HepG2 (cell line): ENCODE data around the gene SCAF4. TPM values are rescaled to one million over a fixed set of nuclear protein-coding genes. Genes with fewer than 3 reads are reported as not detected.

Source experiments
- ATAC-seq: fragments of 200-7000 bp; cut with Tn5 transposase; 3 replicates; pipeline ENCODE4 v1.9.1; 2020; ENCODE audit warnings: mild to moderate bottlenecking, moderate library complexity
- BruUV-seq: library from RNA; stranded (reverse); fragments of 400-500 nt; replicated peaks from 2 replicates; lab custom pipeline; 2021; lab: Mats Ljungman, UMichigan
- CTCF ChIA-PET: fragments of 300-600 bp; formaldehyde crosslinking; extraction: SDS; loops from one replicate; lab custom pipeline; 2021; ENCODE audit warnings: low total read pairs, inconsistent platforms, low intra/inter-chr PET ratio; lab: Yijun Ruan, JAX
- POLR2A ChIA-PET: fragments of 350-600 bp; sonication (Branson Sonifier 250); formaldehyde crosslinking; loops from one replicate; lab custom pipeline; 2020; ENCODE audit warnings: antibody characterized with exemption, inconsistent platforms; lab: Yijun Ruan, JAX
- DNase-seq: peaks from one replicate; pipeline ENCODE4 v3.0.0-alpha.2; 2015; ENCODE audit warnings: low spot score
- FAIRE-seq: peaks from 3 replicates; lab custom pipeline; 2011; peaks lifted over from hg19 to GRCh38; lab: Jason Lieb, UNC
- H2AFZ ChIP-seq: one replicate; pipeline ENCODE4 v1.6.1; 2011; ENCODE audit warnings: low read length, inconsistent platforms
- H3K27ac ChIP-seq: fragments of 300-600 bp; 3 replicates; pipeline ENCODE4 v1.8.0; 2011; ENCODE audit warnings: mixed run types, mild to moderate bottlenecking, mixed read lengths, low read length, inconsistent platforms; ENCODE audit not compliant: insufficient read depth; ENCODE audit errors: extremely low read length
- H3K27me3 ChIP-seq, 2 experiments: fragments of 200-600 bp in 1 of 2; 2 replicates in 1 of 2; 3 replicates in 1 of 2; pipeline versions ENCODE4 v1.6.0 to v1.8.0; 2011; ENCODE audit warnings: low read length in 2 of 2, mild to moderate bottlenecking in 2 of 2, moderate library complexity in 2 of 2, inconsistent platforms in 1 of 2; ENCODE audit not compliant: insufficient read depth in 2 of 2, control insufficient read depth in 1 of 2
- H3K36me3 ChIP-seq, 2 experiments: fragments of 200-600 bp in 1 of 2; replicated peaks in 1 of 2; 2 replicates in 1 of 2; 3 replicates in 1 of 2; pipeline versions ENCODE4 v1.5.1 to v1.8.0; 2011; ENCODE audit warnings: low read length in 2 of 2, inconsistent platforms in 1 of 2; ENCODE audit not compliant: insufficient read depth in 2 of 2, control insufficient read depth in 1 of 2
- H3K4me1 ChIP-seq: 2 replicates; pipeline ENCODE4 v1.5.1; 2012; ENCODE audit warnings: low read length, inconsistent platforms; ENCODE audit not compliant: insufficient read depth
- H3K4me2 ChIP-seq: 2 replicates; pipeline ENCODE4 v1.6.0; 2011; ENCODE audit warnings: low read depth, low read length, inconsistent platforms
- H3K4me3 ChIP-seq, 3 experiments: fragments of 200-600 bp in 1 of 3; sonication (generic), shearing (Covaris generic) in 1 of 3; replicated peaks in 1 of 3; 2 replicates each; pipeline ENCODE4 v1.5.1; 2011 to 2016; ENCODE audit warnings: low read length in 3 of 3, inconsistent platforms in 2 of 3, low read depth in 2 of 3, mild to moderate bottlenecking in 2 of 3, control low read depth in 1 of 3, mixed read lengths in 1 of 3; ENCODE audit not compliant: insufficient read depth in 1 of 3
- H3K79me2 ChIP-seq: one replicate; pipeline ENCODE4 v1.6.1; 2011; ENCODE audit warnings: low read length, inconsistent platforms; ENCODE audit not compliant: insufficient read depth
- H3K9ac ChIP-seq: 2 replicates; pipeline ENCODE4 v1.6.0; 2011; ENCODE audit warnings: mild to moderate bottlenecking, low read depth, low read length, inconsistent platforms; ENCODE audit not compliant: insufficient read depth
- H3K9me3 ChIP-seq: 2 replicates; pipeline ENCODE4 v1.5.1; 2012; ENCODE audit warnings: mild to moderate bottlenecking, low read length
- H4K20me1 ChIP-seq: 2 replicates; pipeline ENCODE4 v1.6.0; 2011; ENCODE audit warnings: inconsistent platforms, mild to moderate bottlenecking, low read length, moderate library complexity; ENCODE audit not compliant: insufficient read depth
- ARNT ChIP-seq: fragments of 450-650 bp; IDR thresholded peaks from 2 replicates; pipeline ENCODE4 v1.6.1; 2017
- ZBTB38 ChIP-seq: sonication (generic); formaldehyde crosslinking; IDR thresholded peaks from 2 replicates; pipeline ENCODE4 v1.5.1; 2020; ENCODE audit warnings: mild to moderate bottlenecking, missing genetic modification reagents
- ZNF337 ChIP-seq: sonication (generic); formaldehyde crosslinking; IDR thresholded peaks from 2 replicates; pipeline ENCODE4 v1.5.1; 2020; ENCODE audit warnings: missing genetic modification reagents, low read depth, mild to moderate bottlenecking, borderline replicate concordance
- ZNF768 ChIP-seq: sonication (generic); formaldehyde crosslinking; IDR thresholded peaks from 2 replicates; pipeline ENCODE4 v1.4.0; 2020; ENCODE audit warnings: missing genetic modification reagents
- WGBS: methylation state at CpG from one replicate; pipeline ENCODE4 v1.1.6; 2017; ENCODE audit warnings: low lambda C conversion rate; 5-methylcytosine and 5-hydroxymethylcytosine counted together
- in situ Hi-C: cut with HindIII; loops from 2 replicates; pipeline ENCODE4 v1.10.0; 2017; ENCODE audit warnings: low pct_unique_long_range_greater_than_20kb; ENCODE audit not compliant: extremely low pct_ligation_motif_present
- intact Hi-C: fragments of 100-400 bp; cut with micrococcal nuclease; formaldehyde crosslinking; loops from one replicate; pipeline ENCODE4 v1.10.0; 2022; ENCODE audit not compliant: unreplicated experiment
- polyA plus RNA-seq, 8 experiments: library from polyadenylated mRNA; depleted of rRNA in 3 of 8; stranded (reverse) in 7 of 8; unstranded in 1 of 8; fragments of >200 nt; fragmentation: Illumina TruSeq in 4 of 8; extraction: Trizol in 4 of 8; gene quantifications; 2 replicates each; pipeline versions ENCODE4 v1.2.1 to v1.2.3, GENCODE V29; 2011 to 2016; ENCODE audit warnings: low read depth in 4 of 8, missing spikeins in 1 of 8, mixed read lengths in 1 of 8; ENCODE audit not compliant: insufficient read depth in 1 of 8
- total RNA-seq, 5 experiments: library from RNA; depleted of rRNA; stranded (reverse); fragments of >200 nt; fragmentation: Illumina TruSeq; extraction: Trizol; gene quantifications; 2 replicates each; pipeline ENCODE4 v1.2.3, GENCODE V29; 2016; ENCODE audit warnings: low read depth in 1 of 5
- TF ChIP-seq, protein P1 (sequence below): IDR thresholded peaks from 2 replicates; pipeline ENCODE4 v1.6.1; 2016; ENCODE audit warnings: control low read depth
- TF ChIP-seq, protein P2 (sequence below): sonication (generic); formaldehyde crosslinking; IDR thresholded peaks from 2 replicates; pipeline ENCODE4 v1.5.0; 2020; ENCODE audit warnings: missing genetic modification reagents, mild to moderate bottlenecking, borderline replicate concordance
- TF ChIP-seq, protein P3 (sequence below): sonication (generic); formaldehyde crosslinking; IDR thresholded peaks from 2 replicates; pipeline ENCODE4 v1.4.0; 2020; ENCODE audit warnings: missing genetic modification reagents
- TF ChIP-seq, protein P4 (sequence below): IDR thresholded peaks from 2 replicates; pipeline ENCODE4 v1.6.1; 2018; ENCODE audit warnings: missing genetic modification reagents
- TF ChIP-seq, protein P5 (sequence below): sonication (generic); formaldehyde crosslinking; IDR thresholded peaks from 2 replicates; pipeline ENCODE4 v1.4.0; 2020; ENCODE audit warnings: missing genetic modification reagents
- TF ChIP-seq, protein P6 (sequence below): sonication (generic); formaldehyde crosslinking; IDR thresholded peaks from 2 replicates; pipeline ENCODE4 v1.5.0; 2020; ENCODE audit warnings: mild to moderate bottlenecking, missing genetic modification reagents, moderate library complexity

The SCAF4 gene
- total and polyA plus RNA-seq, 2 of the 13 experiments (the other 11 are each of a cell fraction or from before 2014, with no cell fraction given): 9.1 to 11.5 TPM

DNA sequence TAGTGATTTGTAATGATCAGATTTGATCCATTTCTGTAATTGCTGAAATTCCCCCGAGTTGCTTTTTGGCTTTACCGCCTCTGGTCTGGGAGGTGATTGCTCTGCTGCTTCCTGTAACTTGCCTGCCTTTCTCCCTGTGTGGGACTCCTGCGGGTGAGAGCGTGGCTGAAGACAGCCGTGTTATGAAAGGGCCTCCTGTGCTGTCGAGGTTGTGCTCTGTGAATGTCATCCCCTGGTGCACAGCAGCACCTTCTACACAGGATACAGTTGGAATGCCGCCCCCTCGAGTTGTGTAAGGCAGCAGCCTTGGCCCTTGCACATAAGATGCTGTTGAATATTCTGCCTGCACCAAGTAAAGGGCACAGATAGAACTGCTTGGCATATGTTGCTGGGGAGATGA lies 66.5 kb downstream of the SCAF4 start:
- no peak overlapping the region for H3K4me2 ChIP-seq
- TF ChIP-seq ZNF337 (CRISPR knock-in tag) (no peak), ARNT (no peak), ZNF768 (0 out of 2 replicates have a peak, but pooled peaks have one; percentile 14), ZBTB38 (peak; percentile 76; the same call in 1 of the 2 replicates)
- TF ChIP-seq, protein P1, sequence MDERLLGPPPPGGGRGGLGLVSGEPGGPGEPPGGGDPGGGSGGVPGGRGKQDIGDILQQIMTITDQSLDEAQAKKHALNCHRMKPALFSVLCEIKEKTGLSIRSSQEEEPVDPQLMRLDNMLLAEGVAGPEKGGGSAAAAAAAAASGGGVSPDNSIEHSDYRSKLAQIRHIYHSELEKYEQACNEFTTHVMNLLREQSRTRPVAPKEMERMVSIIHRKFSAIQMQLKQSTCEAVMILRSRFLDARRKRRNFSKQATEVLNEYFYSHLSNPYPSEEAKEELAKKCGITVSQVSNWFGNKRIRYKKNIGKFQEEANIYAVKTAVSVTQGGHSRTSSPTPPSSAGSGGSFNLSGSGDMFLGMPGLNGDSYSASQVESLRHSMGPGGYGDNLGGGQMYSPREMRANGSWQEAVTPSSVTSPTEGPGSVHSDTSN (CRISPR knock-in tag): no peak
- TF ChIP-seq, protein P2, sequence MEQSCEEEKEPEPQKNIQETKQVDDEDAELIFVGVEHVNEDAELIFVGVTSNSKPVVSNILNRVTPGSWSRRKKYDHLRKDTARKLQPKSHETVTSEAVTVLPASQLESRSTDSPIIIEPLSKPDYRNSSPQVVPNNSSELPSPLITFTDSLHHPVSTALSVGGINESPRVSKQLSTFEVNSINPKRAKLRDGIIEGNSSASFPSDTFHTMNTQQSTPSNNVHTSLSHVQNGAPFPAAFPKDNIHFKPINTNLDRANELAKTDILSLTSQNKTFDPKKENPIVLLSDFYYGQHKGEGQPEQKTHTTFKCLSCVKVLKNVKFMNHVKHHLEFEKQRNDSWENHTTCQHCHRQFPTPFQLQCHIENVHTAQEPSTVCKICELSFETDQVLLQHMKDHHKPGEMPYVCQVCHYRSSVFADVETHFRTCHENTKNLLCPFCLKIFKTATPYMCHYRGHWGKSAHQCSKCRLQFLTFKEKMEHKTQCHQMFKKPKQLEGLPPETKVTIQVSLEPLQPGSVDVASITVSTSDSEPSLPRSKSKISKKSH: no peak
- TF ChIP-seq, protein P3, sequence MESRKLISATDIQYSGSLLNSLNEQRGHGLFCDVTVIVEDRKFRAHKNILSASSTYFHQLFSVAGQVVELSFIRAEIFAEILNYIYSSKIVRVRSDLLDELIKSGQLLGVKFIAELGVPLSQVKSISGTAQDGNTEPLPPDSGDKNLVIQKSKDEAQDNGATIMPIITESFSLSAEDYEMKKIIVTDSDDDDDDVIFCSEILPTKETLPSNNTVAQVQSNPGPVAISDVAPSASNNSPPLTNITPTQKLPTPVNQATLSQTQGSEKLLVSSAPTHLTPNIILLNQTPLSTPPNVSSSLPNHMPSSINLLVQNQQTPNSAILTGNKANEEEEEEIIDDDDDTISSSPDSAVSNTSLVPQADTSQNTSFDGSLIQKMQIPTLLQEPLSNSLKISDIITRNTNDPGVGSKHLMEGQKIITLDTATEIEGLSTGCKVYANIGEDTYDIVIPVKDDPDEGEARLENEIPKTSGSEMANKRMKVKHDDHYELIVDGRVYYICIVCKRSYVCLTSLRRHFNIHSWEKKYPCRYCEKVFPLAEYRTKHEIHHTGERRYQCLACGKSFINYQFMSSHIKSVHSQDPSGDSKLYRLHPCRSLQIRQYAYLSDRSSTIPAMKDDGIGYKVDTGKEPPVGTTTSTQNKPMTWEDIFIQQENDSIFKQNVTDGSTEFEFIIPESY (CRISPR knock-in tag): peak; percentile 64; the same call in 1 of the 2 replicates
- TF ChIP-seq, protein P4, sequence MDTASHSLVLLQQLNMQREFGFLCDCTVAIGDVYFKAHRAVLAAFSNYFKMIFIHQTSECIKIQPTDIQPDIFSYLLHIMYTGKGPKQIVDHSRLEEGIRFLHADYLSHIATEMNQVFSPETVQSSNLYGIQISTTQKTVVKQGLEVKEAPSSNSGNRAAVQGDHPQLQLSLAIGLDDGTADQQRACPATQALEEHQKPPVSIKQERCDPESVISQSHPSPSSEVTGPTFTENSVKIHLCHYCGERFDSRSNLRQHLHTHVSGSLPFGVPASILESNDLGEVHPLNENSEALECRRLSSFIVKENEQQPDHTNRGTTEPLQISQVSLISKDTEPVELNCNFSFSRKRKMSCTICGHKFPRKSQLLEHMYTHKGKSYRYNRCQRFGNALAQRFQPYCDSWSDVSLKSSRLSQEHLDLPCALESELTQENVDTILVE: no peak
- TF ChIP-seq, protein P5, sequence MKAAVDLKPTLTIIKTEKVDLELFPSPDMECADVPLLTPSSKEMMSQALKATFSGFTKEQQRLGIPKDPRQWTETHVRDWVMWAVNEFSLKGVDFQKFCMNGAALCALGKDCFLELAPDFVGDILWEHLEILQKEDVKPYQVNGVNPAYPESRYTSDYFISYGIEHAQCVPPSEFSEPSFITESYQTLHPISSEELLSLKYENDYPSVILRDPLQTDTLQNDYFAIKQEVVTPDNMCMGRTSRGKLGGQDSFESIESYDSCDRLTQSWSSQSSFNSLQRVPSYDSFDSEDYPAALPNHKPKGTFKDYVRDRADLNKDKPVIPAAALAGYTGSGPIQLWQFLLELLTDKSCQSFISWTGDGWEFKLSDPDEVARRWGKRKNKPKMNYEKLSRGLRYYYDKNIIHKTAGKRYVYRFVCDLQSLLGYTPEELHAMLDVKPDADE: no peak
- TF ChIP-seq, protein P6, sequence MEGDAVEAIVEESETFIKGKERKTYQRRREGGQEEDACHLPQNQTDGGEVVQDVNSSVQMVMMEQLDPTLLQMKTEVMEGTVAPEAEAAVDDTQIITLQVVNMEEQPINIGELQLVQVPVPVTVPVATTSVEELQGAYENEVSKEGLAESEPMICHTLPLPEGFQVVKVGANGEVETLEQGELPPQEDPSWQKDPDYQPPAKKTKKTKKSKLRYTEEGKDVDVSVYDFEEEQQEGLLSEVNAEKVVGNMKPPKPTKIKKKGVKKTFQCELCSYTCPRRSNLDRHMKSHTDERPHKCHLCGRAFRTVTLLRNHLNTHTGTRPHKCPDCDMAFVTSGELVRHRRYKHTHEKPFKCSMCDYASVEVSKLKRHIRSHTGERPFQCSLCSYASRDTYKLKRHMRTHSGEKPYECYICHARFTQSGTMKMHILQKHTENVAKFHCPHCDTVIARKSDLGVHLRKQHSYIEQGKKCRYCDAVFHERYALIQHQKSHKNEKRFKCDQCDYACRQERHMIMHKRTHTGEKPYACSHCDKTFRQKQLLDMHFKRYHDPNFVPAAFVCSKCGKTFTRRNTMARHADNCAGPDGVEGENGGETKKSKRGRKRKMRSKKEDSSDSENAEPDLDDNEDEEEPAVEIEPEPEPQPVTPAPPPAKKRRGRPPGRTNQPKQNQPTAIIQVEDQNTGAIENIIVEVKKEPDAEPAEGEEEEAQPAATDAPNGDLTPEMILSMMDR (CRISPR knock-in tag): 0 out of 2 replicates have a peak, but pooled peaks have one; percentile 9
- no peak overlapping the region for H3K4me3 ChIP-seq
- peak; percentile 20 for DNase-seq
- FAIRE-seq: no peak
- POLR2A ChIA-PET: no interaction called here
- CTCF ChIA-PET: no interaction called here
- BruUV-seq: no TSS peak
- H3K36me3 ChIP-seq: peaks cover 10 to 50% of the 10 kb centered on the region in 2 experiments
- H2AFZ ChIP-seq: no peak overlapping the region
- peaks cover 33% of the 10 kb centered on the region for H4K20me1 ChIP-seq
- peaks cover 57% of the 10 kb centered on the region for H3K4me1 ChIP-seq
- intact Hi-C loops (loop anchor here (5.0 to 10.0 kb wide), 2 partner anchors 49 to 67 kb away; partner anchors contain the start of gene SCAF4), in situ Hi-C loops (no loop called here)
- H3K27me3 ChIP-seq: no peaks in the 10 kb centered on the region; a peak in 1 of 5 replicates
- peaks cover 47% of the 10 kb centered on the region for H3K79me2 ChIP-seq
- 86% methylated on average over 7 of the region's 8 CpGs for WGBS
- H3K27ac ChIP-seq: no peak overlapping the region
- ATAC-seq: peak; percentile 72
- no peaks in the 10 kb centered on the region for H3K9me3 ChIP-seq
- no peak overlapping the region for H3K9ac ChIP-seq
